Osteocyte (in vitro differentiated cells): ENCODE measurements around the gene MRPL39. TPM values are rescaled to one million over a fixed set of nuclear protein-coding genes. Genes with fewer than 3 reads are reported as not detected.

Experiments
- DNase-seq: peaks from one replicate; pipeline ENCODE4 v3.0.0; 2021; ENCODE audit warnings: mixed read lengths; ENCODE audit not compliant: unreplicated experiment; ENCODE audit errors: extremely low spot score
- H3K27ac Mint-ChIP-seq: one replicate; pipeline ENCODE4 v1.8.0; 2021; ENCODE audit warnings: mild to moderate bottlenecking, mixed read lengths; ENCODE audit not compliant: unreplicated experiment
- H3K27me3 Mint-ChIP-seq: one replicate; pipeline ENCODE4 v1.8.0; 2021; ENCODE audit warnings: mixed read lengths; ENCODE audit not compliant: unreplicated experiment
- H3K36me3 Mint-ChIP-seq: one replicate; pipeline ENCODE4 v1.8.0; 2021; ENCODE audit warnings: mixed read lengths; ENCODE audit not compliant: unreplicated experiment
- H3K4me1 Mint-ChIP-seq: one replicate; pipeline ENCODE4 v1.8.0; 2021; ENCODE audit warnings: mixed read lengths; ENCODE audit not compliant: unreplicated experiment
- H3K4me3 Mint-ChIP-seq: one replicate; pipeline ENCODE4 v1.8.0; 2021; ENCODE audit warnings: mild to moderate bottlenecking, moderate library complexity, mixed read lengths; ENCODE audit not compliant: unreplicated experiment
- H3K9me3 Mint-ChIP-seq: one replicate; pipeline ENCODE4 v1.8.0; 2021; ENCODE audit warnings: mixed read lengths; ENCODE audit not compliant: unreplicated experiment
- CTCF ChIP-seq: fragments of 200-600 bp; sonication (generic); IDR thresholded peaks from 2 replicates; pipeline ENCODE4 v1.5.0; 2021; ENCODE audit warnings: antibody characterized with exemption, mild to moderate bottlenecking, moderate library complexity
- long read RNA-seq: library from polyadenylated mRNA; unstranded; transcript quantifications from one replicate; pipeline ENCODE4 v2.0.0, GENCODE V29; 2021
- total RNA-seq: library from RNA; stranded (reverse); gene quantifications from 2 replicates; pipeline ENCODE4 v1.2.1, GENCODE V29; 2021

MRPL39 gene
- total RNA-seq: 20.0 and 24.3 TPM in 2 replicates
- long read RNA-seq, transcript MRPL39-202 (10 exons, 1,110 nt): major isoform, 47 of 55 reads
- long read RNA-seq, partial matches to known transcripts: 3 of 55 reads
- long read RNA-seq, other reads (novel, unspliced or antisense): 5 of 55 reads

GRCh38 chr21:25607151-25608043 is at the start of gene MRPL39:
Gene MRPL39 (minus strand): TSS chr21:25607481. CDS start chr21:25607475, 6 bp downstream.
- Mint-ChIP-seq H3K27ac (peak within 1 kb of the TSS; percentile 97), H3K4me3 (peak within 1 kb of the TSS; percentile 100)

GRCh38 chr21:25656412-25656811 is 49.1 kb upstream of the MRPL39 start:
- DNase-seq: no peak
- no peak for TF ChIP-seq CTCF
- Mint-ChIP-seq H3K4me3 (no peak overlapping the region), H3K36me3 (no peaks in the 10 kb centered on the region), H3K9me3 (peaks cover 3% of the 10 kb centered on the region), H3K27me3 (peaks cover 9% of the 10 kb centered on the region), H3K4me1 (no peaks in the 10 kb centered on the region), H3K27ac (no peak overlapping the region)

More at GRCh38 chr21:25607151-25608043, at the start of gene MRPL39:
- peak; percentile 73 for TF ChIP-seq CTCF
- DNase-seq: peak; percentile 94
- Mint-ChIP-seq H3K27me3 (no peaks in the 10 kb centered on the region), H3K36me3 (peaks cover 13% of the 10 kb centered on the region), H3K4me1 (peaks cover 20% of the 10 kb centered on the region), H3K9me3 (no peaks in the 10 kb centered on the region)

DNA sequence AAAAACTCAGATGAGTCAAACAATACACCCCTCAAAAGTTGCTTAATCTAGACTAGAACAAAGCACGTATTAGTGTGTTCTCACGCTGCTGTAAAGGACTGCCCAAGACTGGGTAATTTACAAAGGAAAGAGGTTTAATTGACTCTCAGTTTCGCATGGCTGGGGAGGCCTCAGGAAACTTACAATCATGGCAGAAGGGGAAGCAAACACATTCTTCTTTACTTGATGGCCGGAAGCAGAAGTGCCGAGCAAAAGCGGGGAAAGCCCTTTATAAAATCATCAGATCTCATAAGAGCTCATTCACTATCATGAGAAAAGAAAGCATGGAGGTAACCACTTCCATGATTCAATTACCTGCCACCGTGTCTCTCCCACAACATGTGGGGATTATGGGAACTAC is 41.9 kb upstream of the MRPL39 start:
- Mint-ChIP-seq H3K27me3 (peaks cover 12% of the 10 kb centered on the region), H3K4me3 (no peak overlapping the region), H3K9me3 (no peaks in the 10 kb centered on the region), H3K4me1 (peaks cover 2% of the 10 kb centered on the region), H3K36me3 (no peaks in the 10 kb centered on the region), H3K27ac (no peak overlapping the region)
- no peak for TF ChIP-seq CTCF
- DNase-seq: no peak

DNA sequence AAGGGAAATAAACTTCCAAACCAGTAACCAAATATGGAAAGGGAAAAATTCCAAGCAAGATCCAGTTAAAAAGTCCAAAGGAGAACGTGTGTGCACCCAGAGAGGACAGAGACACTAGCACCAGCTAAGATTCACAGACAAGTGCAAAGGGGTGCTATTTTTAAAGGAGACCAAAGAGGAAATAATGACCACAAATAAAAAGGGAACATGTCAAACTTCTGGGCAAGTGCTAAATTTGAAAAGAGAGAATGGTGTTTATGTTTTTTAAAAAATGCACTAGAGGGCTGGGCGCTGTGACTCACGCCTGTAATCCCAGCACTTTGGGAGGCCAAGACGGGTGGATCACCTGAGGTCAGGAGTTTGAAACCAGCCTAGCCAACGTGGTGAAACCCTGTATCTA is 40.4 kb upstream of the MRPL39 start:
- peaks cover 12% of the 10 kb centered on the region for H3K27me3 Mint-ChIP-seq

More for the DNA sequence above, 40.4 kb upstream of the MRPL39 start:
- no peak overlapping the region for H3K27ac Mint-ChIP-seq
- H3K4me1 Mint-ChIP-seq: peaks cover 2% of the 10 kb centered on the region
- no peak overlapping the region for H3K4me3 Mint-ChIP-seq
- no peaks in the 10 kb centered on the region for H3K36me3 Mint-ChIP-seq
- no peaks in the 10 kb centered on the region for H3K9me3 Mint-ChIP-seq
- no peak for TF ChIP-seq CTCF
- no peak for DNase-seq
